ENCODE measurements around the gene NMNAT3. TPM values are rescaled to one million over a fixed set of nuclear protein-coding genes. Genes with fewer than 3 reads are reported as not detected.
"Not testable (repeated sequence)": the region's sequence is repeated elsewhere in the genome, so short reads cannot be mapped to it uniquely, and the experiment has no call there.

NMNAT3 gene
- polyA plus RNA-seq, 2 of the 4 experiments (the other 2 are of a cell fraction) = 1.2 to 2.9 TPM

GRCh38 chr3:139588450-139588849, 89.3 kb downstream of the NMNAT3 start:
- 65% methylated on average over 4 of the region's 4 CpGs for WGBS (ENCODE audit: missing lambda C conversion rate)
- no peak for ATAC-seq
- CTCF ChIA-PET = no interaction called here
- H3K27ac ChIP-seq = no peak overlapping the region
- no peak for FAIRE-seq
- H3K4me2 ChIP-seq = no peak overlapping the region
- 0 out of 5 replicates have a peak, but pooled peaks of 1 of the 2 experiments have one; percentile 22 for TF ChIP-seq RAD21 (conservative IDR thresholded peaks at IDR 0.05 in 1 of 2, IDR thresholded peaks at IDR 0.05 in 1 of 2)
- no peak for TF ChIP-seq ZSCAN20 (CRISPR knock-in tag; IDR thresholded peaks at IDR 0.05)
- H3K4me3 ChIP-seq = no peak overlapping the region
- no peaks in the 10 kb centered on the region for H3K9me3 ChIP-seq
- DNase-seq (ENCODE audit: low read depth in 1 of 2, low spot score in 1 of 2) = no peak
- H3K4me1 ChIP-seq = no peaks in the 10 kb centered on the region
- POLR2A ChIA-PET = no interaction called here

- Histone ChIP-seq H3K27ac (no peak overlapping the region), H3K9me3 (no peaks in the 10 kb centered on the region), H3K4me2 (no peak overlapping the region), H3K4me1 (no peaks in the 10 kb centered on the region), H3K4me3 (no peak overlapping the region)
- no peak for TF ChIP-seq HOXB13 (CRISPR knock-in tag; IDR thresholded peaks at IDR 0.05; ENCODE audit: low read depth)
- no peak for TF ChIP-seq HOXB5 (CRISPR knock-in tag; IDR thresholded peaks at IDR 0.05)
- TF ChIP-seq ATOH8 (CRISPR knock-in tag; IDR thresholded peaks at IDR 0.05; ENCODE audit: low read depth) = no peak
- TF ChIP-seq TFCP2L1 (CRISPR knock-in tag; IDR thresholded peaks at IDR 0.05) = no peak
- no peak for TF ChIP-seq E2F6 (IDR thresholded peaks at IDR 0.05; ENCODE audit: borderline replicate concordance, low read depth)
- TF ChIP-seq ZNF302 (CRISPR knock-in tag; IDR thresholded peaks at IDR 0.05) = no peak
- CTCF ChIA-PET = no interaction called here
- no peak for FAIRE-seq
- no peak for ATAC-seq
- POLR2A ChIA-PET = no interaction called here
- DNase-seq (ENCODE audit: low read depth in 1 of 2, low spot score in 1 of 2) = no peak
Observed at GRCh38 chr3:139587797-139588196, 90.0 kb downstream of the NMNAT3 start.

GRCh38 chr3:139586420-139587017, 91.3 kb downstream of the NMNAT3 start:
- ChIA-PET POLR2A (no interaction called here), CTCF (no interaction called here)
- Histone ChIP-seq H3K9me3 (no peaks in the 10 kb centered on the region), H3K27ac (no peak overlapping the region), H3K4me3 (no peak overlapping the region), H3K4me2 (no peak overlapping the region), H3K4me1 (no peaks in the 10 kb centered on the region)
- WGBS (ENCODE audit: missing lambda C conversion rate) = 46% methylated on average over 1 of the region's 1 CpG
- ATAC-seq (no peak), FAIRE-seq (no peak), DNase-seq (ENCODE audit: low read depth in 1 of 2, low spot score in 1 of 2) (no peak)
- TF ChIP-seq ZNF302 (CRISPR knock-in tag; IDR thresholded peaks at IDR 0.05) = no peak

GRCh38 chr3:139585820-139586219, 92.0 kb downstream of the NMNAT3 start:
- TF ChIP-seq NR3C1 (IDR thresholded peaks at IDR 0.05) = no peak
- no peak for TF ChIP-seq CHD4 (IDR thresholded peaks at IDR 0.05; ENCODE audit: borderline replicate concordance)
- TF ChIP-seq RFX5 (IDR thresholded peaks at IDR 0.05) = no peak
- no peak for TF ChIP-seq CEBPB (IDR thresholded peaks at IDR 0.05)
- TF ChIP-seq CBX8 (IDR thresholded peaks at IDR 0.05) = no peak
- no peak for TF ChIP-seq FOXS1 (CRISPR knock-in tag; IDR thresholded peaks at IDR 0.05)
- no peak for TF ChIP-seq NPAS2 (CRISPR knock-in tag; IDR thresholded peaks at IDR 0.05; ENCODE audit: borderline replicate concordance)
- no peak for TF ChIP-seq ZSCAN20 (CRISPR knock-in tag; IDR thresholded peaks at IDR 0.05)
- no peak for TF ChIP-seq ZC3H11A (IDR thresholded peaks at IDR 0.05)
- no peak for TF ChIP-seq FOSB (CRISPR knock-in tag; IDR thresholded peaks at IDR 0.05)
- TF ChIP-seq HOXA7 (CRISPR knock-in tag; IDR thresholded peaks at IDR 0.05) = no peak
- no peaks in the 10 kb centered on the region for H3K4me1 ChIP-seq
- ChIA-PET CTCF (no interaction called here), POLR2A (no interaction called here)
- H3K4me2 ChIP-seq = no peak overlapping the region
- DNase-seq (ENCODE audit: low read depth in 1 of 2, low spot score in 1 of 2) (no peak), FAIRE-seq (no peak), ATAC-seq (no peak)
- 21% methylated on average over 4 of the region's 4 CpGs for WGBS (ENCODE audit: missing lambda C conversion rate)
- H3K4me3 ChIP-seq = no peak overlapping the region
- H3K9me3 ChIP-seq = no peaks in the 10 kb centered on the region
- no peak overlapping the region for H3K27ac ChIP-seq

GRCh38 chr3:139583651-139584050, 94.1 kb downstream of the NMNAT3 start:
- H3K4me1 ChIP-seq; POLR2A ChIA-PET; H3K9me3 ChIP-seq; H3K27ac ChIP-seq; H3K4me3 ChIP-seq; CTCF ChIA-PET; DNase-seq (ENCODE audit: low read depth in 1 of 2, low spot score in 1 of 2); ATAC-seq; H3K4me2 ChIP-seq: not testable (repeated sequence)
- FAIRE-seq = peak; percentile 49
- WGBS (ENCODE audit: missing lambda C conversion rate) = 91% methylated on average over 12 of the region's 12 CpGs

All from A549 (cell line).